Measurements from ENCODE around the gene ABCG1.

ABCG1 gene

DNA sequence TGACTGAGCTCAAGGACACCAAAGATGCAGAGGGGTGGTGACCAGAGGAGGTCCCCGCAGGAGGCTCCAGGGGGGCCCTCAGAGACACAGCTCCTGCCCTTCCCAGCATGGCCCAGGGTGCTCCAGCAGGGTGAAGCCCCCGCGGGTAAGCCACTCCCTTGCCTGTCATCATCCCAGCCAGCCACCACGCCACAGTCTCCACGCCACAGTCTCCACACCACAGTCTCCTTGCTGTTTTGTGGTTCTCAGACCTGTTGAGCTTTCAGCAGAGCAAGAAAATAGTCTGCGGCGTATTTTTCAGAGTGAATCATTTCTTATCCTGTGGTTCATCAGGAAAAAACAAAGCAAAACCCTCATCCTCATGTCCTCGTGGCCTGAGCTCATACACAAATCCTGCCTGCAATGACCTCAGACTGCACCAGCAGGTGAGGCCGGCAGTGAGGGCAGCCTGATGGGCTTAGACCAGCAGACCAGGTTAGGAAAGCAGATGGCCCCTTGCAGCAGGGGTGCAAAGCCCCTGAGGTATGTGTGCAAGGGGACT is 25.7 kb upstream of the ABCG1 start:
- DNase-seq, result no peak

DNA sequence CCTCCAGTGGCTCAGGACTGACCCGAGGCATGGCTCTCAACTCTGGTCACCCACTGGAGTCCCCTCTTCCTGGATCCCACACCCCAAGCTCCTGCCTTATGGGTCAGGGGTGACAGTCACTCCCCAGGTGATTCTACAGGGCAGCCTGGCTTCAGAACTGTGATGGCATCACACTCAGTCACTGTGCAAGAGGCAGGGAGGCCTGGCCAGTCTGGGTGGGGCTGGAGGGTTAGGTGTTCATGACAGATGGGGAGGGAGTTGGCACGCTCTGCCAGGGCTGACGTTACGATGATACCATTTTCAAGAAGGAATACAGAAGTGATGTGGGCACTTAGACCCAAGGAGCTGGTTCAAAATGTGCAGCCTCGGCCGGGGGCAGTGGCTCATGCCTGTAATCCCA is 25.2 kb upstream of the ABCG1 start:
- no peak for DNase-seq

DNA sequence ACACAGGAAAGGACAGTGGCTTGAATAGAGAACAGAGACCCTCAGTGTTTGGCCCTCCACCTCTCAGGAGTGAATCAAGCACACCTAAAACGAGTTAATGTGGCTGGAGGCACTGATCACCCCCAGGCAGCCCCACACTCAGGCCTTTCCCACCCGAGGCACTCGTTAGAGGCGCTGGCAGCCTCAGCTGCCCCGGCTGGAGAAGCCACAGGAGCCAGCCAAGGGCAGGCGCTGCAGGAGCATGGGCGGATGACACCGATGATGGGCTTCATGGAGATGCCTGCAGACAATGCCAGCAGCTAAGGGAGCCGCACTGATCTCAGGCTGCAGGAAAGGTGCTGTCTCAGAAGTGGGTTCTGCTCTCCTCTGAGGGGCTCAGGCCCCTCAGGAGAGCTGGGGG is 24.1 kb upstream of the ABCG1 start:
- no peak for DNase-seq

DNA sequence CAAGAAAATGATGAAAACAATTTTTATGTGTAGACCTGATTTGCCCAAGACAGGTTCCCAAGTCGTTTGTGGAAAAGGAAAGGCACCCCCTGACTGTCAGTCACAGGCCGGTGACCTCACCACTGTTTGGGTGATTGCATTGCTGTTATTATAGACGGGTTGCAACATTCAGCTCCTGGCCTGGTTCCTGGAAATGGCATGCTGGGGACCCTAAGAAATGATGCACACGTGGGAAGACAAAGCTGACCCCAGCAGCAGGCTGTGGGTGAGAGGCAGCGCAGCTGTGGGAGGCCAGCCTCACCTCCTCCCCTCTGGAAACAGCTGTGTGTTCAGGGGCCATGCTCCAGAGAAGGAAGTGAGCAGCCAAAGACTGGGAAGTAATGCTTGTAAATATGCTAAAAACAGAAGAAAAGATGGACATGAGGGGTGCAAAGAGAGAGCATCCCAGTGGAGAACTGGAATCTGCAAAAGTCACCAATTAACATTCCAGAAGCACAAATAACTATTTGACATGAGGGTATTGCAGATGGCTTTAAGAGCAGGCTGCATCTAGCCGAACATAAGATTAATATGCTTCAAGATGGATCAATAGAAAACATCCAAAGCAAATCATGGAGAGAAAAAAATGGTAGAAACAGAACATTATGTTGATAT is 23.4 kb upstream of the ABCG1 start:
- no peak for DNase-seq

DNA sequence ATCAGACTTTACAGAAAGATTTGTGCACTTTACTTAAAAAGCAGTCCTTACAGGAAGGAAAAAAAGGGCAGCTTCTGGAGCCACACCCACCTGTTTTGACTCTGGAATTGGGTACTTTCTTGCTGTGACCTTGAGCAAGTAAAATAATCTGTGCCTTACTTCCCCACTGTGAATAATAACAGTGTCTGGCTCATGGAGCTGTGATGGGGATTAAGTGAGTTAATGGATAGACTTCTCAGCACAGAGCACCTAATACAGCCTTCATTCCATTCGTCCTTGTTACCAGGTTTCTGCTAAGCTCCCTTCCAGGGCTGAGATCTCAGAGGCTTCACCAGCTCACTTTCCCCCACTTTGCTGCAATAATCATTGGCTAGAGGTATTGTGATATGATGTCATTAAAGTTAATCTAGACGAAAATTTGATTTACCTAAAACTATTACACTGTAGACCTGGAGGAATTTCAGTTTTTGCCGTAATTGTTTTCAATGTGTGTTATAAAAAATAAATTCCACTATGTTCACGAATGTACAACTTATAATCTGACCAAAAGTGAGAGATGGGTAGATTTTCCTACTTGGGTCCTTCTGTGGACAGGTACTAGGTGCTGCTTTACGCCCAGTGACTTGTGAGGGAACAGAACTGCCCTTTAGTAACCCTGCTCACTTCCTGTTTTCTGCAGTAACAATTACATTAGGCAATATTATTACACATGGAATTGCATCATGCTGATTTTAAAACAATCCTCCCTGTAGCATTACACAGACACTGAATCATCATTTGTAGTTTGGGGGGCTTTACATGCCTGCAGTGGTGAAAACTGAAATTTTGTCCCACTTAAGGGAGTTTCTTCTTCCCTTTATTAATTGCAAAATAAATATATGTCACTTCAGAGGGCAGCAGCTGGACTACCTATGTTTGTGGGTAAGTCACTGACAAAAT is 19.7 kb upstream of the ABCG1 start:
- no peak for DNase-seq

DNA sequence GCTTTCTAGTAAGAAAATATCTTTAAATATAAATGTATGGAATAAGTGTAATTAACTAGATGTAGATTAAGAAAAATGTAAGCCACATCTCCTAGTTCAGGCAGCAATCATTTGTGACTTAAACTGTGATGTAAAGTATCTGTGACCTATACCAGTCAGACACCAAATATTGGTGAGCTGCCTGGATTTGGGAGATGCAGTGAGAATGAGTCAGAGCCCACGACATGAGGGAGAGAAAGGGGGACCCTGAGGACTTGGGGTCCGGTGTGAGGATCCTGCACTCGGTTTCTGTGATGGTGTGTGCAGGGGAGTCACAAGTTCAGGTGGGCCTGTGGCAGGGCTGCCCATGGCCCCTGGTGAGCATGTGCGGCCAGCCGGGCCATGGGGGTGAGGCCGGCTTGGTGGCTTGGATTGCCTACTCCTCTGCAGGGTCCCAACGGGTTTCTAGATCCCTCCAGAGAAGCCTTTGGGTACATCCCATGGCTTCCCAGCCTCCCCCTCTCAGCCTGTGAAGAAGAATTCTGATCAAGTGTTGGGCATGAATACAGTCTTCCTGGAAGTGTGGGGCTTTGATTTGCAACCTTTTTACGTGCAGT is 19.0 kb upstream of the ABCG1 start:
- DNase-seq, result no peak

DNA sequence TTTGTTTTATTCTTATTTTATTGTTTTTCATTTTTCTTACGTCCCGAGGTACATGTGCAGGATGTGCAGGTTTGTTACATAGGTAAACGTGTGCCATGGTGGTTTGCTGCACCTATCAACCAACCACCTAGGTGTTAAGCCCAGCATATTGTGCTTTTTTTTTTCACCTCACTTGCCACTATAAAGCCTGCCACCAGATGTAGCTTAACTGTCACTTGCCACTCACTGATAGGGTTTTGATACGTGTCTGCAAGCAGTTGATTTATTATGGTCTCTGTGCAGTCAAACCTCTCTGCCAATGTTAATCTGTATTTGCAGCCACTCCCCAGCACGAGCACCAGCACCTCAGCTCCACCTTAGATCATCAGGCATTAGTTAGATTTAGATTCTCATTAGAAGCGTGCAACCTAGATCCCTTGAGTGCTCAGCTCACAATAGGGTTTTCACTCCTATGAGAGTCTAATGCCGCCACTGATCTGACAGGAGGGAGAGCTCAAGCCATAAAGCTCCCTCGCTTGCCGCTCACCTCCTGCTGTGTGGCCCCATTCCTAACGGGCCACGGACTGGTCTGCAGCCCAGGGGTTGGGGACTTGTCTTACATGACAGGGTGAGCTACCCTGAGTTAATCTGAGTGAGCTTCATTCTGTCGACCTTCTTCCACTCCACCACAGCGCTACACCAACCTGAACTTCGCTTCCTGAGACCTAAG is 17.9 kb upstream of the ABCG1 start:
- no peak for DNase-seq

DNA sequence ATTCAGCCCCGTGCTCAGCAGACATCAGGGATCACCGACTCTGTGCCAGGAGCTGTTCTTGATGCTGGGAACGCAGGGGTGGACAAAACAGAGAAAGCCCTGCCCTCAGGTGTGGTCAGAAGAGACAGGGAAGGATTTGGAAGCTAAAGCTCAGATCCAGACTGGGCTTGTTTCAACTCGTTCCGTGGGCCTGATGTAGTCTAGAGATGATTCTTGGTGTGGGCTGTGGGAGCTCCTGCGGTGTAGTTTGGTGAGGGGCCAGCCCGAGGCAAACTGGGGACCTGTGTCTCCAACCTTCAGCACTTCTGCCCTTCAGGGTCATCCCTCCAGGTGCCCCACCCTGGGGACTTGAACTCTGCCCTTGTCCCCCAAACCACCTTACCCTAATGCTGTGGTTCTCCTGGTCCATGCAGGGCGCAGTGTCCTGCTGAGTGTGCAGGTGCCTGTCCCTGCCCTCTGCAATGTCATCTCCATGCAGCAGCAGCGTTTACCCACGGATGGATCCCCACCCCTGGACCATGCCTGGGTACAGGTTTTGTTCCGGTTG is 17.3 kb upstream of the ABCG1 start:
- DNase-seq, result no peak

DNA sequence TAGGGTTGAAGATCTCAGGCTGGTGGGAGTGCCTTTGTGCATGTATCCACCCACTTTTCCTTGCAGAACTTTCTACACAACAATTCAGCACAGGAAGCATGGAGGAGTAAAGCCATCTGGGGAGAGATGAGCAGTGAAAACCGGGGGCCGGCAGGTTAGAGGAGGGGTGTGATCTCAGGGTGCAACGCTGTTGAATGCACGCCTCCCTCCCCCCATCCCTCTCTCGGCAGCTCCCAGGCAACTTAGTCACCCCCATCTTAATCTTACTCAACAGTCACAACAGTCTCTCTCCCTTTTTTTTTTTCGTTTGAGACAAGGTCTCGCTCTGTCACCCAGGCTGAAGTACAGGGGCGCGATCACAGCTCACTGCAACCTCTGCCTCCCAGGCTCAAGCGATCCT is 16.6 kb upstream of the ABCG1 start:
- no peak for DNase-seq

DNA sequence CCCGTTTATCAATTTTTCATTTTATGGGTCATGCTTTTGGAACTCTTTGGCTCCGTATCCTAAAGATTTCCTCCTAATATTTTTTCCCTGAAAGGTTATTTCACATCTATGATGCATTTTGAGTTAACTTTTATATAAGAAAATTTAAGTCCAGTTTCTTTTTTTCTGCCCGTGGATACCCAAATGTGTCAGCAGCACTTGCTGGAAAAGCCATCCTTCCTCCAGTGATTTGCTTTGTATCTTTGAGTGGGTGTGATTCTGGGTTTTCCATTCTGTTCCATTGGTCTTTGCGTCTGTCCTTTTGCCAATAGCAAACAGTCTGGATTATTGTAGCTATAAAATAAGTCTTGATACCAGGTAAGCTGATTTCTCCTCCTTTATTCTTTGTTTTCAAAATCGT is 15.6 kb upstream of the ABCG1 start:
- no peak for DNase-seq

DNA sequence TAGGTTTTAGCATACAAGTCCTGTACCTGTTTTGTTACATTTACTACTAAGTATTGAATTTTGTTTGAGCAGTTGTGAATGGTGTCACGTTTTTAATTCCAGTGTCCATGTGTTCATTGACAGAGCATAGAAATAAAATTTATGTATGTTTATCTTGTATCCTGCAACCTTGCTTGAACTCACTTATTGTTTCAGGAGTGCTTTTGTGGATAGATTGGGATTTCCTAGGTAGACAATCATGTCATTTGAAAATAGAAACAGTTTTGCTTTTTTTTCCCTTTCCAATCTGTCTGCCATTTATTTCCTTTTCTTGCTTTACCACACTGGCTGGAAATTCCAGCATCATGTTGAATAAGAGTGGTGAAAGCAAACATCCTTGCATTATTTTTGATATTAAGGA is 15.0 kb upstream of the ABCG1 start:
- no peak for DNase-seq

DNA sequence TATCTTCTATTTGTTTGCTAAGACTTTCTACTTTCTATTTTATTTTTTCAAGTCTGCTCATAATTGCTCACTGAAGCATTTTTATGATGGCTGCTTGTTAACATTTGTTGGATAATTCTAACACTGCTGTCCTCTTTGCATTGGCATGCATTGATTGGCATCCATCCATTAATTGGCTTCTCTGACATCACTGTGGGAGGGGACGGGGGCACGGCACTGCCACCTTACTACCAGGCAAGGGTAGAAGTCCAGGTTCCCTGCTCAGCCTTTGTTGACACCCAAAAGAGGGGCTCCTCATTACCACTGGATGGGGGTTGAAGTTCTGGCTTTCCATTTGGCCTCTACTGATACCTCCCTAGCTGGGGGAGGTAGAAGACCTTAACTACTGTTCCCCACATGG is 11.5 kb upstream of the ABCG1 start:
- no peak for DNase-seq

DNA sequence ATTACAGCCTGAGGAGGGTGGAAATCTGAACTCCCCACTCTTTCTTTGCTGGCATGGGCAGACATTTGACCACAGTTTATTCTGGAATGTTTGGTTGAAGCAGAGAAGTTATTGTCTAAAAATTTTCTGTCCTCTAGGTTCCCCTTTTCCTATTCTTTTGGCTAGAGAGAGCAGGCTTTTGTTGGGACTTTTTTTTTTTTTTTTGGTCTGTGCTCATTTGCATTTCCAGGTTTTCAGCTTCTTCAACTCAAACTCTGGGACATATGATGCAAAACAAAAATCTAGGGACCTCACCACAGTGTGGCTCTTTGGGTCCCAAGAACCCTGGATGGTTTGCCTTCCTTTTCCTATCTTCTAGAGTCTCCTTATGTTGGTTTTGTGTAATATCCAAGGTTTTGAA is 10.9 kb upstream of the ABCG1 start:
- no peak for DNase-seq

DNA sequence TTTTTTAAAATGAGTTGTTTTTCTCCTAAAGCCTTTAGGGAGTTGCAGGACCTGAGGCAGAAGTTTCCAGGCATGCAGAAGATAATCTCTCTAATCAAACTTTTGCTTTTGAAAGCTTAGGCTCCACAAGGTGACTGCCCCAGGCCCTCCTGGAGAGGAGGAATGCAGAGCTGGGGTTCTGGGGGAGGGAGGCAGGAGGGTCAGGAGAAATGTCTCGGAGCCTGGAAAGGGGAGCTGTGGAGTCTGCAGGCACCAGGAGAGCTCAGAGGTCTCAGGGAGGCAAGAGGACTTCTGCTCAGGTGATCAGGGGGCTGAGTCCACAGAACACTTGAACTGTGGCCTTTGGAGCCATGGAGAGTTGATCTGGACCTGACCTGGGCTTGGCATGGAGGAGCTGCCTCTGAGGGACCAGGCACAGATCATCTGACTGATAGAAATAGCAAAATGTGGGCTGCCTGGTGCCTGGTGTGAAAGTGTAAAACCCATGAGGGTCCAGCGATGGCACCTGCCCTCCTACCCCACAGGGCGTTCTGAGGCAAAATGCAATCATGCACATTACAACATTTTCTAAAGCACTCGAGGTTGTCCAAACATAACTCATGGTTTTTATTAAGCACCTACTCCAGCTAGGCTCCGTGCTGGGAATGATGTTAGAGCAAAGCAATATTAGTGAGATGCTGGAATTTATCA is 10.0 kb upstream of the ABCG1 start:
- no peak for DNase-seq

DNA sequence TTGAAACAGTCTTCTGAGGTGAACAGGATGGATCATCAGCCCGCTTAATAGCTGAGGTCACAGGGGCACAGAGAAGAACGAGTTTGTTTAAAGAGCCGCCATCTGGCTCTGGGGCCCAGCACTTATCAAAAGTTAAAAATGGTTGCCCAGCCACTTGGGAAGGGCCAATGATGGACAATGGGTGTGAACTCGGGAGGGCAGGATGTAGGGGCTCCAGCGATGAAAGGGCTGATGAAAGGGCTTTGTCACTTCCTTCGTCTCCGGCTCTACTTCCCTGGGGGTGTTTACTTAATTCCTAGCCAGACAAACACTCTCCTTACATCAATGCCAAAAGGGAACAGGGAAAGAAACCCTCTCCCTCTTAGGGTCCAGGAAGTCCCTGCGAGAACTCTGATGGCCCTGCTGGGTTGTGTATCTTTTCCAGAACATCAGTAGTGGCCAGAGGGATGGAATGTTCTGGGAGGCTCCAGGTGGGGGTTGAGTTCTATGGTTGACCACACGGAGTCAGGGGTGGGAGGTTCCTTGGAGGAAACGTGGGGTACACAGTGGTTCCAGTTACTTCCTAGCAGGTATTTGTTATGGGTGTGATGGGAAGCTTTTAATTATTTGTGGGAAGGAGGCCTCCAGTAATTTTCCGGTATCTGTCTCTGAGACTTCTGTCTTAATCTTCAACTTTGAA is 9.0 kb upstream of the ABCG1 start:
- DNase-seq, result no peak

DNA sequence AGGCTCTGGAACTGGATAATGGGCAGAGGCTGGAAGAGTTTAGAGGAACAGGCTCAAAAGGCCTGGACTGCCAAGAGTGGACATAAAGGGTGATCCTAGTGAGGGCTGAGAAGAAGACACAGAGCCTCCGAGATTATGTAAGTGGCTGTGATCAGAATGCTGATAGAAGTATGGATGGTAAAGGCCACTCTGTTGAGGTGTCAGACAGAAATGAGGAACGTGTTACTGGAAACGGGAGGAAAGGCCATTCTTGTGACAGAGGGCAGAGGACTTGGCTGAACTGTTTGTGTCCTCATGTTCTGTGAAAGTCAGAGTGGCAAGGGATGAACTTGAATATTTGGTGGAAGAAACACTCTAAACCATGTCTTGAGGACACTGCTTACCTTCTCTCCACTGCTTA is 6.7 kb upstream of the ABCG1 start:
- DNase-seq, result no peak

DNA sequence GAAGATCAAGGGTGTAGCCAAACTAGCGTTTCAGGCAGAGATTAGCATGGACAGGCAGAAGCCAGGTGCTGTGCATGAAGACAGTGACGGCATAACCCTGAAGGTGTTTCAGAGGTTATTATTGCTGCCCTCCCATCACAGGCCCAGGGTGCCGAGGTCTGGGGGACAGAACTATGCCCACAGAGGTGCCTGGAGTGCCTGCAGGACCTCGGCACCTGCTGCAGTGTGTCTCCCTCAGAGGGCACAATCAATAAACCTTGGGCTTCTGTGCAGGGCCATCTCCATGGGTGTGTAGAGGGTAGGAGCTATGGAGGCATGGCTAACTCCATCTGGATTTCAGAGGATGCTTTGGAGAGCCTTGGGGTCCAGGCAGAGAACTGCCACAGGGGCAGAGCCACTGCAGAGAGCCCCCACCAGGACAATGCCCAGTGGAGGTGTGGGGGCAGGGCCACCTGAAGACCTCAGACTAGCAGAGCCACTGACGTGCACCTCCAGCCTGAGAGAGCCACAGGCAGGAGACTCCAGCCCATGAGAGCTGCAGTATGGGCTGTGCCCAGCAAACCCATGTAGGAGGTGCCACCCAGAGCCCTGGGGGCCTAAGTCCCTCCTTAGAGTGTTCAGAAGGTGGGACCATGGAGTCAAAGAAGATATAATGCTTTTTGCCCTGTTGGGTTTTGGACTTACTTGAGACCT is 5.7 kb upstream of the ABCG1 start:
- DNase-seq, result no peak

DNA sequence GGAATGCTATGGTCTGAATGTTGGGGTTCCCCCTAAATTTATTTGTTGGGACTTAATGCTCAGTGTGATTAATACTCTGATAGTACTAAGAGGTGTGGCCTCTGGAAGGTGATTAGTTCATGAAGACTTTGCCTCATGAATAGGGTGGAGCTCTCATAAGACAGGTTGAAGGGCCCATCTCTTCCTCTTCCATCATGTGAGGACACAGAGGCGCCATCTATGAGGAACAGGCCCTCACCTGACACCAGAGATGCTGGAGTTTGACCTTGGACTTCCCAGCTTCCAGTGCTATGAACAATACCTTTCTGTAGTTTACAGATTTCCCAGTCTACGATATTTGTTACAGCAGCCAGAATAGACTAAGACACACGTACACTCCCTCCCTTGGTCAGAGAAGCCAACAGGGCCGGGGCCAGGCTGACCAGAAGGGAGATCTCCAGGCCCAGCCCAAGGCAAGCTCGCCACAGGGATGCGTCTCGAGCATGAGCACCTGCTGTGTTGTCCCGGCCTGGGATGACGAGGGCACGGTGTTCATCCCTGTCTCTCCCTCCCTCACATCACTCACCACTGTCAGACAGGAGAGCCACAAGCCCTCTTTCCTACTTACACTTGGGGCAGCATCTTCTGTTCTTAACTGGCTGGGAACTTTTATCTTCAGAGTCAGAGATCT is 4.7 kb upstream of the ABCG1 start:
- no peak for DNase-seq

DNA sequence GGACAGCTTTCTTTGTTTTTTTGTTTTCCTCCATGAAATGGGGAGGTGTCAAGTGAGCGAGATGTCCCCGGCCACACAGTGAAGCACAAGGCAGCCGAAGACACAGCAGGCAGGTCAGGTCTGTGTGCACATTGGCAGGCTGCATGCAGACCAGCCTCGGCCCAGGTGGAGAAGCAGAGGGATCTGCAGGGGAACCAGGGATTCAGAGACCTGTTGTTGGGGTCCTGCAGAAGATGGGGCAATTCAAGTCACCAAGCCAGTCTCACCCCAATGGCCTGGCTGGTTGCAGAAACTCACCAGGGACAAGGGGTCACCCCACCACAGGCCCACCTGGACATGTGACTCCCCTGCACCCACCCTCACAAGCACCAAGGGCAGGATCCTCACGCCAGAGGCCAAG is 4.0 kb upstream of the ABCG1 start:
- no peak for DNase-seq

DNA sequence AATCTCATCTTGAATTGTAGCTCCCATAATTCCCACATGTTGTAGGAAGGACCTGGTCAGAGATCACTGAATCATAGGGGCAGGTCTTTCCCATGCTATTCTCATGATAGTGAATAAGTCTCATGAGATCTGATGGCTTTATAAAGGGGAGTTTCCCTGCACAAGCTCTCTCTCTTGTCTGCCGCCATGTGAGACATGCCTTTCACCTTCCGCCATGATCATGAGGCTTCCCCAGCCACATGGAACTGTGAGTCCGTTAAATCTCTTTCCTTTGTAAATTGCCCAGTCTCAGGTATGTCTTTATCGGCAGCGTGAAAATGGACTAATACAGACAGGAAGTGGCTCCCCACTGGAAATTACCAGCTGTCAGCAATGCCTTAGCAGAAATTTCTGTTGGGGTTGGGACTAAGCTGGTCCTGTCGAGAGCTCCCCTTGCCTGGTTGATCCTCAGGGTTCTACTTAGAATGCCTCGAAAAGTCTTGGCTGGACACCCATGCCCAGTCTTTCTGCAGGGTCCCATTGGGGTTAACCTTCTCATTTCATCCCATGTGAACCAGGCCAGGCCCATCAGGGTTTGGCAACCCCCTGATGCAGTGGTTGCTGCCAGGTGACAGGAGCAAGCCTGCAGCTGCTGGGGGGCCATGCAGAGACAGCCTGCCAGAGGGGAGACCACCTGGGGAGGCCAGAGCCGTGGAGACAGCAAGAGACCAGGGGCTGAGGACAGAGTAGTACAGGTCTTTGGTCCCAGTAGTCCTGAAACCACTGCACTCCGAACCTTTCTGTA is 2.8 kb upstream of the ABCG1 start:
- DNase-seq, result no peak
